Effector memory CD8-positive, alpha-beta T cell (primary cell): ENCODE data around the gene DNAJB11.
"Not testable (repeated sequence)": the region's sequence is repeated elsewhere in the genome, so short reads cannot be mapped to it uniquely, and the experiment has no call there.

Source experiments
- ATAC-seq: fragments of 150-1000 bp; cut with Tn5 transposase; replicated peaks from 2 replicates; pipeline ENCODE4 v1.10.0; 2021; ENCODE audit warnings: mild to moderate bottlenecking, moderate library complexity
- DNase-seq, 3 experiments: peaks; one replicate each; pipeline ENCODE4 v3.0.0; 2021
- H3K27ac Mint-ChIP-seq, 2 donors: one replicate each; pipeline ENCODE4 v1.8.0; 2022; ENCODE audit warnings: mild to moderate bottlenecking in 2 of 2, mixed read lengths in 2 of 2, moderate library complexity in 2 of 2
- H3K27me3 Mint-ChIP-seq, 2 donors: one replicate each; pipeline ENCODE4 v1.8.0; 2022; ENCODE audit warnings: mixed read lengths in 2 of 2
- H3K36me3 Mint-ChIP-seq: one replicate; pipeline ENCODE4 v1.8.0; 2022; ENCODE audit warnings: mild to moderate bottlenecking, moderate library complexity, mixed read lengths; ENCODE audit not compliant: insufficient read depth
- H3K4me1 Mint-ChIP-seq, 2 donors: one replicate each; pipeline ENCODE4 v1.8.0; 2022; ENCODE audit warnings: low read depth in 2 of 2, mixed read lengths in 2 of 2
- H3K4me3 Mint-ChIP-seq, 2 donors: one replicate each; pipeline ENCODE4 v1.8.0; 2022; ENCODE audit warnings: mild to moderate bottlenecking in 2 of 2, mixed read lengths in 2 of 2, moderate library complexity in 2 of 2
- H3K9me3 Mint-ChIP-seq, 2 donors: one replicate each; pipeline ENCODE4 v1.8.0; 2022; ENCODE audit warnings: mixed read lengths in 2 of 2
- total RNA-seq, 9 experiments: gene quantifications; one replicate each; lab custom pipeline; 2026; lab: John Stamatoyannopoulos, UW

DNAJB11 gene
- total RNA-seq: 40.5 to 134 (median 71.9) reads per million in 9 experiments

- peak; percentile 81 for ATAC-seq
- Mint-ChIP-seq H3K36me3 (peaks cover 57% of the 10 kb centered on the region), H3K4me3 (peak within 1 kb of the TSS; percentile 90 to 96), H3K9me3 (no peaks in the 10 kb centered on the region), H3K27me3 (no peaks in the 10 kb centered on the region), H3K27ac (peak within 1 kb of the TSS; percentile 98 to 99), H3K4me1 (peaks cover 24 to 42% of the 10 kb centered on the region in 2 donors)
- DNase-seq: peak; percentile 95 to 97 (median 95)
Measured at GRCh38 chr3:186570096-186570940, at the start of gene DNAJB11. Gene DNAJB11, plus strand, starts transcription at chr3:186570720. Its CDS starts 178 bp downstream, at chr3:186570898.

- no peak for DNase-seq
- no peaks in the 10 kb centered on the region for H3K9me3 Mint-ChIP-seq
- H3K36me3 Mint-ChIP-seq: no peaks in the 10 kb centered on the region
- H3K4me3 Mint-ChIP-seq: no peak overlapping the region
- H3K27me3 Mint-ChIP-seq: no peaks in the 10 kb centered on the region
- peaks cover 25 to 38% of the 10 kb centered on the region in 2 donors for H3K4me1 Mint-ChIP-seq
- H3K27ac Mint-ChIP-seq: peak overlapping the region; percentile 10 to 47
- no peak for ATAC-seq
Measured at GRCh38 chr3:186520957-186521842, 49.3 kb upstream of the DNAJB11 start.

- no peaks in the 10 kb centered on the region for H3K9me3 Mint-ChIP-seq
- H3K27me3 Mint-ChIP-seq: no peaks in the 10 kb centered on the region
- H3K4me3 Mint-ChIP-seq: no peak overlapping the region
- ATAC-seq (no peak), DNase-seq (no peak)
- no peak overlapping the region for H3K27ac Mint-ChIP-seq
- H3K4me1 Mint-ChIP-seq: peaks cover 19 to 25% of the 10 kb centered on the region in 2 donors
- H3K36me3 Mint-ChIP-seq: no peaks in the 10 kb centered on the region
Measured at GRCh38 chr3:186523022-186523421, 47.5 kb upstream of the DNAJB11 start.

GRCh38 chr3:186523434-186523833 lies 47.1 kb upstream of the DNAJB11 start:
- H3K27me3 Mint-ChIP-seq: no peaks in the 10 kb centered on the region
- ATAC-seq (no peak), DNase-seq (no peak)
- H3K36me3 Mint-ChIP-seq: no peaks in the 10 kb centered on the region
- H3K27ac Mint-ChIP-seq: peak overlapping the region in 1 of 2 donors; percentile 9
- H3K4me1 Mint-ChIP-seq: peaks cover 18 to 21% of the 10 kb centered on the region in 2 donors
- no peak overlapping the region for H3K4me3 Mint-ChIP-seq
- H3K9me3 Mint-ChIP-seq: no peaks in the 10 kb centered on the region

- no peaks in the 10 kb centered on the region for H3K36me3 Mint-ChIP-seq
- peaks cover 8 to 13% of the 10 kb centered on the region in 2 donors for H3K4me1 Mint-ChIP-seq
- no peak overlapping the region for H3K27ac Mint-ChIP-seq
- H3K9me3 Mint-ChIP-seq: no peaks in the 10 kb centered on the region
- DNase-seq (no peak), ATAC-seq (no peak)
- H3K27me3 Mint-ChIP-seq: no peaks in the 10 kb centered on the region
- no peak overlapping the region for H3K4me3 Mint-ChIP-seq
Measured at GRCh38 chr3:186524616-186525015, 45.9 kb upstream of the DNAJB11 start.

GRCh38 chr3:186525369-186526255 lies 44.9 kb upstream of the DNAJB11 start:
- Mint-ChIP-seq H3K9me3 (no peaks in the 10 kb centered on the region), H3K4me1 (peaks cover under 1 to 12% of the 10 kb centered on the region in 2 donors), H3K27ac (no peak overlapping the region), H3K27me3 (no peaks in the 10 kb centered on the region), H3K36me3 (no peaks in the 10 kb centered on the region), H3K4me3 (no peak overlapping the region)
- ATAC-seq (no peak), DNase-seq (no peak)

GRCh38 chr3:186526256-186526606 lies 44.3 kb upstream of the DNAJB11 start:
- Mint-ChIP-seq H3K9me3 (no peaks in the 10 kb centered on the region), H3K4me1 (peaks cover 0 to 8% of the 10 kb centered on the region in 2 donors), H3K27me3 (no peaks in the 10 kb centered on the region), H3K27ac (no peak overlapping the region), H3K36me3 (no peaks in the 10 kb centered on the region), H3K4me3 (no peak overlapping the region)
- DNase-seq (no peak), ATAC-seq (no peak)

- no peaks in the 10 kb centered on the region for H3K27me3 Mint-ChIP-seq
- ATAC-seq: no peak
- H3K36me3 Mint-ChIP-seq: no peaks in the 10 kb centered on the region
- H3K4me3 Mint-ChIP-seq: no peak overlapping the region
- H3K9me3 Mint-ChIP-seq: no peaks in the 10 kb centered on the region
- H3K27ac Mint-ChIP-seq: no peak overlapping the region
- H3K4me1 Mint-ChIP-seq: peaks cover 9 to 11% of the 10 kb centered on the region in 2 donors
- DNase-seq: no peak
Measured at GRCh38 chr3:186529201-186529999, 41.1 kb upstream of the DNAJB11 start.

GRCh38 chr3:186530415-186530814 lies 40.1 kb upstream of the DNAJB11 start:
- DNase-seq (no peak), ATAC-seq (no peak)
- H3K4me3 Mint-ChIP-seq: no peak overlapping the region
- H3K36me3 Mint-ChIP-seq: no peaks in the 10 kb centered on the region
- no peaks in the 10 kb centered on the region for H3K9me3 Mint-ChIP-seq
- no peaks in the 10 kb centered on the region for H3K27me3 Mint-ChIP-seq
- no peak overlapping the region for H3K27ac Mint-ChIP-seq
- peaks cover 14 to 19% of the 10 kb centered on the region in 2 donors for H3K4me1 Mint-ChIP-seq

- not testable (repeated sequence) for H3K4me3 Mint-ChIP-seq, DNase-seq, H3K27ac Mint-ChIP-seq, ATAC-seq, H3K27me3 Mint-ChIP-seq, H3K9me3 Mint-ChIP-seq, H3K36me3 Mint-ChIP-seq
- peaks cover 14 to 19% of the 10 kb centered on the region in 2 donors for H3K4me1 Mint-ChIP-seq
Measured at GRCh38 chr3:186531694-186532093, 38.8 kb upstream of the DNAJB11 start.

GRCh38 chr3:186532598-186533072 lies 37.9 kb upstream of the DNAJB11 start:
- no peak overlapping the region for H3K4me3 Mint-ChIP-seq

GRCh38 chr3:186534113-186534669 lies 36.3 kb upstream of the DNAJB11 start:
- no peaks in the 10 kb centered on the region for H3K27me3 Mint-ChIP-seq
- DNase-seq: peak; percentile 12 to 36 (median 32)
- peak; percentile 96 for ATAC-seq
- H3K4me1 Mint-ChIP-seq: peaks cover 14 to 19% of the 10 kb centered on the region in 2 donors
- H3K27ac Mint-ChIP-seq: peak overlapping the region; percentile 62 to 92
- no peaks in the 10 kb centered on the region for H3K36me3 Mint-ChIP-seq
- H3K4me3 Mint-ChIP-seq: peak overlapping the region; percentile 25 to 46
- no peaks in the 10 kb centered on the region for H3K9me3 Mint-ChIP-seq

More at GRCh38 chr3:186532598-186533072, 37.9 kb upstream of the DNAJB11 start:
- no peak overlapping the region for H3K27ac Mint-ChIP-seq
- H3K36me3 Mint-ChIP-seq: no peaks in the 10 kb centered on the region
- DNase-seq (no peak), ATAC-seq (no peak)
- no peaks in the 10 kb centered on the region for H3K27me3 Mint-ChIP-seq
- peaks cover 14 to 19% of the 10 kb centered on the region in 2 donors for H3K4me1 Mint-ChIP-seq
- no peaks in the 10 kb centered on the region for H3K9me3 Mint-ChIP-seq
